HFF-Myc (cell line): ENCODE data around the gene TMUB2.

Experiments
- DNase-seq: peaks from one replicate; pipeline ENCODE4 v3.0.0-alpha.2; 2011; ENCODE audit warnings: low read depth; ENCODE audit errors: extremely low read depth
- H3K4me3 ChIP-seq: replicated peaks from 2 replicates; pipeline ENCODE4 v1.5.1; 2011; ENCODE audit warnings: low read depth, mild to moderate bottlenecking, control low read depth, low read length
- TF ChIP-seq, protein P1 (sequence below): IDR thresholded peaks from 2 replicates; pipeline ENCODE4 v1.5.1; 2012; ENCODE audit warnings: mild to moderate bottlenecking, low read depth, low read length, control low read depth; ENCODE audit errors: missing control alignments

Gene TMUB2

DNA sequence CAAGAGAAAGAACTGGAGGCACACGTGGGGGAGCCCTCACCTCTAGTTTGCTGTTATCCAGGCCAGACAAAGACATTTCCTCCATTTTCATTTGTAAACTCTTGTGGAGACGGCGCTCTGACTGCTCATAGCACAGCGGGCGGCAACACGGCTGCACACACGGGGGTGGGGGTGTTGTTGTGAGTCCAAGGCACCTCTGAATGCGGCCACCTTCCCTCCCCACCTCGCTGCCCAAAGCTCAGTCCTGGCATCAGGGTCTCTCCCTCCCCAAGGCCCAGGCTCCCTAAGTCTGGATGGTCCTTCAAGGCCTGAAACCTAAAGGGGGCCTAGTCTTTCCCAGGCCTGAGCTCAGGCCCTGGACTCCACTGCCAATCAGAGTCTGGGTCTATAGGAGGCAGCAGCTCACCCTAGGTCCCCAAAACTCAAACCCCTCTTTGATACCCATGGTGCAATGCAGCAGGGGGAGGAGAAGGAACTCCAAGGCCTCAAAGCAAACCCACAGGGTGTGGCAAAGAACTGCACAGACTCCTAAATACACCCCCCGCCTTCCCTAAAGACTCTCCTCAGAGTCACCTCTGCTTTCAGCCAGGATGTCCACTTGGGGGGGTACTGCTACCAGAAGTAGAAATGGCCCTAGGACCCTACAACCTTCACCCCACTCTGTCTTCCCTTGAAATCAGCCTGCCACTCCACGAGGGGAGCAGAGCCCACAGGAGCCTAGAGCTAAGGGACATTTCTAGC, 11.4 kb downstream of the TMUB2 start:
- H3K4me3 ChIP-seq, result peak overlapping the region; percentile 76
- TF ChIP-seq, protein P1, sequence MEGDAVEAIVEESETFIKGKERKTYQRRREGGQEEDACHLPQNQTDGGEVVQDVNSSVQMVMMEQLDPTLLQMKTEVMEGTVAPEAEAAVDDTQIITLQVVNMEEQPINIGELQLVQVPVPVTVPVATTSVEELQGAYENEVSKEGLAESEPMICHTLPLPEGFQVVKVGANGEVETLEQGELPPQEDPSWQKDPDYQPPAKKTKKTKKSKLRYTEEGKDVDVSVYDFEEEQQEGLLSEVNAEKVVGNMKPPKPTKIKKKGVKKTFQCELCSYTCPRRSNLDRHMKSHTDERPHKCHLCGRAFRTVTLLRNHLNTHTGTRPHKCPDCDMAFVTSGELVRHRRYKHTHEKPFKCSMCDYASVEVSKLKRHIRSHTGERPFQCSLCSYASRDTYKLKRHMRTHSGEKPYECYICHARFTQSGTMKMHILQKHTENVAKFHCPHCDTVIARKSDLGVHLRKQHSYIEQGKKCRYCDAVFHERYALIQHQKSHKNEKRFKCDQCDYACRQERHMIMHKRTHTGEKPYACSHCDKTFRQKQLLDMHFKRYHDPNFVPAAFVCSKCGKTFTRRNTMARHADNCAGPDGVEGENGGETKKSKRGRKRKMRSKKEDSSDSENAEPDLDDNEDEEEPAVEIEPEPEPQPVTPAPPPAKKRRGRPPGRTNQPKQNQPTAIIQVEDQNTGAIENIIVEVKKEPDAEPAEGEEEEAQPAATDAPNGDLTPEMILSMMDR, result peak; percentile 16
- no peak for DNase-seq

DNA sequence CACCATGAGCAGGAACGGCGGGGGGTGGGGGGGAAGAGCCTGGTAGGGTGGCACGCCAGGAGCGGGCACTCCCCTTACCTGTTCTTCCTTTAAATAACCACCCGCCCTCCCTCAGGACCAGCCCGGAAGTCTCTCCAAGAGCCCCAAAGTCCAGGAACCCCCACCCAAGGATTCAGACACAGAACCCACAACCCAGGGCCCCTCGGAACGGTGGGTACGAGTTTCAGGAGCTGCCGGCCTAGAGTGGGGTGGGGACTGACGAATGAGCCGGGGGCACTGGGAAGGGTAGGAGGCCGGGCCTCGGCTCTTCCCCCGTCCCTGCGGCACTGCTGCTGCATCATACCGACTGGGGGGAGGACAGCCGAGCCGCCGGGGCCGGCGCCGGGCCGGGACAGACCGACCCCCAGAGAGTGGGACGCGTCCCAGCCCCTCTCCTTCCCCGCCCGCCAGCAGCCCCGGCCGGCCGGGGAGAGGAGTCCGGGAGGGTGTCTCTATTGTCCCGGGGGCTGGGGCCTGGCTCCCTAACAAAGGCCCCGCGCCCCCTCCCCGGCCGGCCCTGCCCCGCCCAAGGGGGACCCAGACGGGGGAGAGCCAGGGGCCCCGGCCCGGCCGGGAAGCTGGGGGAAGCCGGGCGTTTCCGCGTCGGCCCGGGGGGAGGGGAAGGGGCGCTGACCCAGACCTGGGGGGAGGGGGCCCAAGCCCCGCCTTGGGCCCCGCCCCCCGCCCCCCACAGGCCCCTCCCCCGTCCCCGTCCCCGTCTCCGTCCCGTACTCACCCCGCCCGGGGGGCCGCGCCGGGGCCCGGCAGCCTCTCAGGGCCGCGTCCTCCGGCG, 12.2 kb downstream of the TMUB2 start:
- no peak for DNase-seq
- H3K4me3 ChIP-seq, result peak overlapping the region; percentile 76
- TF ChIP-seq, protein P1, result no peak

DNA sequence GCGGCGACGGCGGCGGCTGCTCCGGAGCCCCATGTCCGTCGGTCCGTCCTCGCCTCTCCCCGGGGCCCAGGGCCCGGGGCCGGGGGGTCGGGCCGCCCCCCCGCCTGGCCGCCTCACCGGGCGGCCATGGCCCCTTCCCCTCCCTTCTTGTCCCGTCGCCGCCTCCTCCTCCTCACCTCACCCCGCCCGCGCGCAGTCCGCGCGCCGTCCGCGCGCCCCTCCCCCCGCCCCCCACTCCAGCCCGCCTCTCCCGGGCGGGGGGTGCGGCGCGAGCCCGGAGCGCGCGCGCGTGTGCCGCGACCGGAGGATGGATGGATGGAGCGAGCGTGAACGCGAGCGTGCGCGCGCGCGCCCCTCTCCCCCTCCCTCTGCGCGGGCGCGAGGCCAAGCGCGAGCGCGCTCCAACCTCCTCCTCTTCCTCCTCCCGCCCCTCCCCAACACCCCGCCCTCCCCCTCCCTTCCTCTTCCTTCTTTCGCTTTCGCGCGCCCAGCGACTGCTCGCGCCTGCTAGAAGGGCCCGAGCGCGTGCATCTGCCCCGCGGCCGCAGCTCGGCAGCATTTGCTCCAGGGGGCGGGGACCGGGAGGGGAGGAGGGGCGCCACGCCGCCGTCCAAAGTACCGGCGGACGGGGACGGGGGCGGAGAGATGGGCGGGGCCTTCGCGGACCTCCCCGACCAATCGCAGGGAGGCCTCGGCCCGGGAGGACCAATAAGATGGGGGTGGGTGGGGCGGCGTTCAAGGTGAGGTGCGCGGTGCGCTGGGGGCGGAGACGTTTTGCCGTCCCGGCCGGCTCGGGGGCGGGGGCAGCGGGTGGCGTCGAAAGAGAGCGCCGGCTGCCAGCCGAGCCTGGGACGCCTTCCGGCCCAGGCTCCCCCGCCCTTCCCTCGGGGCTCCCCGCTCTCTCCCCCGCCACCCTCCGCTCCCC, 13.0 kb downstream of the TMUB2 start, which contains the start of gene ATXN7L3:
Gene ATXN7L3, minus strand, starts transcription at position 332 of the 925 bp plus-strand sequence. CDS start 1,814 bp downstream, outside the sequence.
- peak; percentile 82 for DNase-seq
- H3K4me3 ChIP-seq, result peak within 1 kb of the TSS; percentile 76
- TF ChIP-seq, protein P1, result no peak

GRCh38 chr17:44200478-44201155, 13.8 kb downstream of the TMUB2 start:
- H3K4me3 ChIP-seq, result peak overlapping the region; percentile 76
- DNase-seq, result no peak
- TF ChIP-seq, protein P1, result no peak

GRCh38 chr17:44202756-44203155, 16.0 kb downstream of the TMUB2 start:
- TF ChIP-seq, protein P1, result no peak
- no peak for DNase-seq
- H3K4me3 ChIP-seq, result no peak overlapping the region
